Measurements from ENCODE around the gene ZSCAN12. TPM values are rescaled to one million over a fixed set of nuclear protein-coding genes. Genes with fewer than 3 reads are reported as not detected.
"Not testable (repeated sequence)": the region's sequence is repeated elsewhere in the genome, so short reads cannot be mapped to it uniquely, and the experiment has no call there.

Gene ZSCAN12
- 8.7 TPM for total RNA-seq (ENCODE audit: insufficient read depth, low replicate concordance)

DNA sequence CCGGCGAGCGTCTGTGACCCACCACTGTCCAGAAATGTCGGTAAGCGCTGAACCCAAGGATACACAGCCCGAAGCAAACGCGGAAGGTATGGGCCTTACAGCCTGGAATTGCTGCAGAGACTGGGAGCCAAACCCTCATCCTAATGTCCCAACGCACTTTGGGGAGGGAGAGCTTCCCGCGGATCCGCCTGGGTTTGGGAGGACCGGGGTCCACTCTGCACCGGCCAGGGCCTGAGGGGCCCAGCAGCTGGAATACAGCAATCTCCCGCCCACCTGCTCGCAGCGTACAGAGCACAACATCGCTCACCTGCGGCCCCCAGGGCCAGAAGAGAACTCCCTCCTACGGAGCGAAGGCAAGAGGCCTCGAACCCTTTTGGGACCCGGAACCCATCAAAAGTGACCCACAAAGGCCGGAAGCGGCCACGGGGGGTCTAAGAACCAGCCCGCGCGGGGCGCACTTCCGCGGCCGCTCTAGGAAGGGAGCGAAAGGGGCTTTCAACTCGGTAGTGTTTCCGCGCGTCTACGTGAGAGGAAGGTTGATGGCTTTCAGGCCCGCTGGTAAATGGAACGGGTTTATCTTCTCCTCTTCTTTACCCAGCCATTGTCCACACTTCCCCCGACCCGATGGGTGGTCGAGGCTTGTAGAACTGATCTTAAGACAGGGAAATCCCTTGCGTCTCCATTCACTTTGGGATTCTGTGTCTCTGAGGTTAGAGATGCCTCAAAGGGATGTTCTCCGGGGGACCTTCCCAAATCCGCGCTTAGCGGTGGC lies at the start of gene ZSCAN12:
TSS of gene ZSCAN12 (minus strand) at position 398 of the 772 bp plus-strand sequence. CDS start 1,342 bp downstream, outside the sequence.
- DNase-seq (ENCODE audit: low spot score), result peak; percentile 88

DNA sequence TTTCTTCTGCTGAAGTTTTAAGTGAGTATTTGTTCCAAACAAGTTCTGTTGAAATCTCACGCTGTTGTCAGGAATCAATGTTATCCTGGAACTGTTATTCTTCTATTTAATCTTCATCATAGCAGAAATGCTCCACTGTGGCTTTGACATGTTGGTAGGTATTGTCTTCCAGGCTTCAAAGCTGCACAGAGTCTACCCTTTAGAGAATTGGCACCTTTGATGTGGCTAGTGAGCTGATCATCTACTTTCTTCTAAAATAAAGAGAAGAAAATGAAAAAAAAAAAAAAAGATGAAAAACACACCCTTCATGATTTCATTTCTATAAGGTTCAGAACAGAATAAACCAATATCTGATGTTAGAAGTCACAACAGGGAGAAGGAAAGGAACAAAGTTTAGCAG lies 49.5 kb upstream of the ZSCAN12 start:
- DNase-seq (ENCODE audit: low spot score), result no peak

DNA sequence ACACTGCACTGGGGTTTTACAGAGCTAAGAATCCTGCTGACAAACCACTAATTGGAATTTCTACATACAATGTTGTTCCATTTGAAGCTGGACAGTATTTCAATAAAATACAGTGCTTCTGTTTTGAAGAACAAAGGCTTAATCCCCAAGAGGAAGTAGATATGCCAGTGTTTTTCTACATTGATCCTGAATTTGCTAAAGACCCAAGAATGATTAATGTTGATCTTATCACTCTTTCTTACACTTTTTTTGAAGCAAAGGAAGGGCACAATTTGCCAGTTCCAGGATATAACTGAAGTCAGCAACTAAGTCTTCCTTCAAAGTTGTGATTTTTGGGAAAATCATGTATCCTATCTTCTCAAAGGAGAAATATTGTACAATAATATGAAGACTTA lies 48.0 kb upstream of the ZSCAN12 start:
- DNase-seq (ENCODE audit: low spot score), result not testable (repeated sequence)

DNA sequence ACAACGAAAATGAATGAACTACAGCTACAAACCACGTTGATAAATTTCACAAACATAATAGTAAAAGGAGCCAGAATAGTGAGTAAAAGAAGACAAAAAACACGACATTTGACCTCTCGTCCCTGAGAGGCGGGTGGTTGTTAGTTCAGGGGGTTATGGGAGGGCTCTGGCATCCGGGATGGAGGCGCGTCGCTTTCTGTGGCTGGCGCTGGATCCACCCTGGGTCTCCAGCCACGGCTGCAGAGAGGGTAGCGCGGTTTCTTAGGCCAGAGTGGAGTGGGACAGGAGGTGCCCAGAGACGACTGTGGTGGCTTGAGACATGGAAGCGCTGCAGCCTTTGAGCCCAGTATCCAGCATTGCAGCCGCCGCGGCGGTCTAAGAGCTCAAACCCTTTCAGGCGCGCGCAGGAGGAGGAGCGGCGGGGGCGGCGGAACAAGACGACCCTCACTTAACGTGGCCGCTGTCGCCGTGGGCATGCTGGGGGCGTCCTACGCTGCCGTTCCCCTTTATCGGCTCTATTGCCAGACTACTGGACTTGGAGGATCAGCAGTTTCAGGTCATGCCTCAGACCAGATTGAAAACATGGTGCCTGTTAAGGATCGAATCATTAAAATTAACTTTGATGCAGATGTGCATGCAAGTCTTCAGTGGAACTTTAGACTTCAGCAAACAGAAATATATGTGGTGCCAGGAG lies 47.4 kb upstream of the ZSCAN12 start:
- DNase-seq (ENCODE audit: low spot score), result peak; percentile 21

DNA sequence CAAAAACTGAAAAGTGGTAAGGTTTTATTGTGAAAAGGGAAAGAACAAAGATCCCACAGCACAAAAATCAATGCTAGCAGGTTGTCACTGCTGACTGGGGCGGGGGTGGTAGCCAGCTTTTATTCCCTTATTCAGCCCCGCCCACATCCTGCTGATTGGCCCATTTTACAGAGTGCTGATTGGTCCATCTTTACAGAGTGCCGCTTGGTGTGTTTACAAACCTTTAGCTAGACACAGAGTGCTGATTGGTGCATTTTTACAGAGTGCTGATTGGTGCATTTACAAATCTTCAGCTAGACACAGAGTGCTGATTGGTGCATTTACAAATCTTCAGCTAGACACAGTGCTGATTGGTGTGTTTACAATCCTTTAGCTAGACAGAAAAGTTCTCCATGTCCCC lies 45.2 kb upstream of the ZSCAN12 start:
- not testable (repeated sequence) for DNase-seq (ENCODE audit: low spot score)

DNA sequence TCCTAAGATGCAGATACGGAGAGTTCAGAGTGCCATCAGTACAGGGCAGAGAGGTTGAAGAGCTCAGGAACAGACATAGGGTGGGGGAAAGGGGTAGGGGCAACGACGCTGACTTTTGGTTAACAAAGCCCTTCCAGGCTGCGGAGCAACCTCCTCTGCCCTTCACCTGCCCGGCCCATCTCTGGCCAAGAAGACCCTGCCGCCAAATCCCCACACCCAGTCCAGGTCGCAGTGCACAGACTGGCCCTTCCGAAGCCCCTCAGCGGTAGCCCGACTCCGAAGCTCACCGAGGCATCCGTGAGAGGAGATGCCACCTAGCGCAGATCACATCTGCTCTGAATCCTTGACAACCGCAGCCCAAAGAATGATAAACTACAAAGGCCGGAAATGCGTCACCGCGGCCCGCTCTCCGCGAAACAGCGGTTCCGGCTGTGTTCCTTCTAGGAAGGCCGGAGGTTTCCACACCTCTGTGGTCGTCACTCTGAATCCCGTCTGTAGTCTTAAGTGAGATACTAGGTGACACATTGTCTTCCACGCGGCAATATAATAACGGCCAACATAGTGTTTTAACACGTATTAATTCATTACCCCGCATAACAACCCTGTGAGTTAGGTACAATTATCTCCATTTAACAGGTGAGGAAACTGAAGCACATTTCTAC lies 43.7 kb upstream of the ZSCAN12 start, which contains the start of gene ZSCAN23:
TSS of gene ZSCAN23 (minus strand) at position 380 of the 662 bp plus-strand sequence. CDS start 7,225 bp downstream, outside the sequence.
- DNase-seq (ENCODE audit: low spot score), result peak; percentile 91

DNA sequence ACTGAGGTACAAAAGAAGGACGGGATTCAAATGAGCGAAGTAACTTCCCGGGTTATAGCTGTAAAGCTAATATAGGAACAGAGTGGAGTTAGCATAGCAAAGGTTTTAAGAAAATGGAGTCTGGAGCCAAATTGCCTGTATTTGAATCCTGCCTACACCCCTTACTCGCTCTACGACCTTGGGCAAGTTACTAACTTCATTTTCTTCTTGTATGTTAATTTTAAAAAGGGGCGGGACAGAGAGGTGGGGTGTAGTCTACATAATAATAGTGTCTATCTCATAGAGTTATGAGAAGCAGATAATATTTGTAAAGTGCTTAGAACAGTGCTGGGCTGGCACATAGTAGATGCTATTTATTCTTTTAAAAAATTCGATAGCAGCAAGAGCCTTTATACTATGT lies 43.0 kb upstream of the ZSCAN12 start:
- DNase-seq (ENCODE audit: low spot score), result no peak

DNA sequence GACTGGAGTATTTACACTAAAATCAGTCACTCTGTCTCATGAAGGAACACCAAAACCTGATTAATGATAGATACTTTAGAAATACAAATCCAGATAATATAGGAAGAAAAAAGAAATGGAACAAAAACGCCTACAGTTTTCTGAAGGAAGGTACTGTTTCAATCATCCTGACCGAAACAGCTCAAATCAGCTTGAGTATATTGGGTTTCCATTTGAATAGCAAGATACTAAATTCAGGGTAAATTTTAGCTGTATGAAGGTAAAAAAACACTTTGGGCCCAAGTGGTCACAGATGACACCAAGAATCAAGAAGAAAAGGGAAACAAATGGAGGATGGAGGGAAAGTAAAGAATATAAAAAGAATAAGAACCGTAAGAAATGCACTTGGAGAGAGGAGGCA lies 36.9 kb upstream of the ZSCAN12 start:
- DNase-seq (ENCODE audit: low spot score), result no peak

DNA sequence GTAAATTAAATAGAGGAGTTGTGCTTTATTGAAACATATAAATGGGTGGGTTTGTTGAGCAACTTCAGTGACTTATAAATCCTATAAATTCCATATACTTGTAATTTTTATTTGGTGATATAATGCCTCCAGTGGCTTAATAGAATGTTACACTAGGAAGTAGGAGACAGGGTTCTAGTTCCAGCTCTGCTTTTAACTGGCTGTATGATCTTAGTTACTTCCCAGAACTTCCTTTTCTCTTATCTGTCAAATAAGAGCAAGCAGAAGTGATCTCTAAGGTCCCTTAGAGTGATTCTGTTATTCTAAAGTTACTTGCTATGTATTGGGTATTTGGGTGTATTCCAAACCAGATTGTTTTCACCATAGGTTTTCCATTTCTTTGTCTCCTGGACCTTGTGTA lies 33.6 kb upstream of the ZSCAN12 start:
- no peak for DNase-seq (ENCODE audit: low spot score)

DNA sequence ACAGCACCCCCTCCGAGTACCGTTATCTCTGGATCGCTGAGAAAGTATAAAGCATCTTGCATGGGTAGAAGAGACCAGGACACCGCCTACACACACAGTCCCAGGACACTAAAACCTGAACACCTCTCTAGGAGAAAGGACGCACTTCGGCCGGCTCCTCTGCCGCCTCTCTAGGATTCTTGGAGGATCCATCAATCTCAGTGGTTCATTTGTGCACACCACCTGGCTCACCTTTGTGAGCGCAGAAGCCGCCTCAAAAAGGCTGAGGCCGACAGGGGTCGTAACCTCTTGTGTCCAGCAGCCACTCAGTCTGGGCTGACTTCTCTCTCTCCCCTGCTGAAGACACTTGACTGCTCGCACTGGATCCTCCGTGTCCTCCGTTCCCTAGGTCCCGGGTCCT lies 30.2 kb upstream of the ZSCAN12 start:
- DNase-seq (ENCODE audit: low spot score), result no peak

DNA sequence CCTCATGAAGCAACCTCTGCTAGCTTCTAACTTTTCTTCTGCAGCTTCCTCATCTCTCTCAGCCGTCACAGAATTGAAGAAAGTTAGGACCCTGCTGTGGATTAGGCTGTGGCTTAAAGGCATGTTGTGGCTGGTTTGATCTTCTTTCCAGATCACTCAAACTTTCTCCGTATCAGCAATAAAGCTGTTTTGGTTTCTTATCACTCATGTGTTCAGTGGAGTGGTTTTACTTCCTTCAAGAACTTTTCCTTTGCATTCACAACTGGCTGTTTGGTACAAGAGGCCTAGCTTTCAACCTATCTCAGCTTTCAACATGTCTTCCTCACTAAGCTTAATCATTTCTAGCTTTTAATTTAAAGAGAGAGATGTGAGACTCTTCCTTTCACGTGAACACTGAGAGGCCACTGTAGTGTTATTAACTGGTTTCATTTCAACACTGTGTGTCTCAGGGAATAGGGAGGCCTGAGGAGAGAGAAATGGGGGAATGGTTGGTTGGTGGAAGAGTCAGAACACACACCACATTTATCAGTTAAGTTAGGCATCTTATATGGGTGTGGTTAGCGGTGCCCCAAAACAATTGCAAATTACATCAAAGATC lies 26.5 kb upstream of the ZSCAN12 start:
- DNase-seq (ENCODE audit: low spot score), result no peak

DNA sequence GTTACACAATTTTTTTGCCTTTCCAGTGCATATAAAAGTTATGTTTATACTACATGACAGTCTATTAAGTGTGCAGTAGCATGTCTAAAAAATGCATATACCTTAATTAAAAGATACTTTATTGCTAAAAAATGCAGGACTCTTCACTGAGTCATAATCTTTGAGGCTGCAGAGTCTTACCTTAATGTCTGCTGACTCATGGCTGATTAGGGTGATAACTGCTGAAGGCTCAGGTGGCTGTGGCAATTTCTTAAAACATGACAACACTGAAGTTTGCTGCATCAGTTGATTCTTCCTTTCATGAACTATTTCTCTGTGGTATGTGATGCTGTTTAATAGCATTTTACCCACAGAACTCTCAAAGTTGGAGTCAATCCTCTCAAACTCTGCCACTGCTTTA lies 24.6 kb upstream of the ZSCAN12 start:
- DNase-seq (ENCODE audit: low spot score), result no peak

DNA sequence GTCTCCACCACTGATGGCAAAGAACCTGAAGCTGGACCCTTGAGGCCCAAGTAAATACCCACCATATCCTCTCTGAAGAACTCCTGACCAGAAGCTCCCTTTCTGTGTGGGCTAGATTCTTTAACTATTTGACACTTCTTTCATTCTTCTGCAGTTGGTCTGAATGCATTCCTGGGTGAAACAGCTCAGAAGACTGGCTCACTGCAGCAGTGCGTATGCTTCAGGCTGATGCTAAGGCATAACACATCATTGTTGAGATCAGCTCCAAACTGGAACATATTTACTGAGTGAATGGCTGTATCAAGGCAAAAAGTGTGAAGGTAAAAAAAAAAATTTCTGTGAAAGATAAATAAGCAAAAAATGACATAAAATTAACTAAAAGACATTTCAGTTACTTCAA lies 24.0 kb upstream of the ZSCAN12 start:
- DNase-seq (ENCODE audit: low spot score), result no peak

DNA sequence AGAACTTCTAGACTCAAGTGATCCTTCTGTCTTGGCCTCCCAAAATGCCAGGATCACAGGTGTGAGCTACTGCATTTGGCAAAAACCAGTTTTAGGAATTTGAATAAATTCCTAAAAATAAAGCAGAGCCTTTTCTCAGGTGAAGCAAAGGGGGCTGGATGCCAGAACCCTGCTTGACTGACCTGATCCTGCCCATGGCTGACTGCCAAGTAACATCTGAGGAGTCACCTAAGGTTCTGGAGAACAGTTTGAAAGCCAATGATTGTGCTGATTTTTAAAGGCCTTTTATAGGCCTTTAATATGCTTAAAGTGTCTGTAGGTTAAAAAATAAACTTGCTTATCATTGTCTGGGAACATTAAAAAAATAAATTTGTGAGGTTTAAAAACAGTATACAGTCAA lies 14.1 kb upstream of the ZSCAN12 start:
- no peak for DNase-seq (ENCODE audit: low spot score)

DNA sequence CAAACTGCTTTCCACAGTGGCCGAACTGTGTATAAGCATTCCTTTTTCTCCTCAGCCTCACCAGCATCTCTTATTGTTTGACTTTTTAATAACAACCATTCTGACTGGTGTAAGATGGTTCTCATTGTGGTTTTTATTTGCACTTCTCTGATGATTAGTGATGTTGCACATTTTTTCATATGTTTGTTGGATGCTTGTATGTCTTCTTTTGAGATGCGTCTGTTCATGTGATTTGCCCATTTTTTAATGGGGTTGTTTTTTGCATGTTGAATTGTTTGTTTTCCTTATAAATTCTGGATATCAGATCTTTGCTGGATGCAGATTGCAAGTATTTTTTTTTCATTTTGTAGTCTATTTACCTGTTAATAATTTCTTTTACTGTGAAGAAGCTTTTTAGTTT lies 11.2 kb upstream of the ZSCAN12 start:
- no peak for DNase-seq (ENCODE audit: low spot score)

DNA sequence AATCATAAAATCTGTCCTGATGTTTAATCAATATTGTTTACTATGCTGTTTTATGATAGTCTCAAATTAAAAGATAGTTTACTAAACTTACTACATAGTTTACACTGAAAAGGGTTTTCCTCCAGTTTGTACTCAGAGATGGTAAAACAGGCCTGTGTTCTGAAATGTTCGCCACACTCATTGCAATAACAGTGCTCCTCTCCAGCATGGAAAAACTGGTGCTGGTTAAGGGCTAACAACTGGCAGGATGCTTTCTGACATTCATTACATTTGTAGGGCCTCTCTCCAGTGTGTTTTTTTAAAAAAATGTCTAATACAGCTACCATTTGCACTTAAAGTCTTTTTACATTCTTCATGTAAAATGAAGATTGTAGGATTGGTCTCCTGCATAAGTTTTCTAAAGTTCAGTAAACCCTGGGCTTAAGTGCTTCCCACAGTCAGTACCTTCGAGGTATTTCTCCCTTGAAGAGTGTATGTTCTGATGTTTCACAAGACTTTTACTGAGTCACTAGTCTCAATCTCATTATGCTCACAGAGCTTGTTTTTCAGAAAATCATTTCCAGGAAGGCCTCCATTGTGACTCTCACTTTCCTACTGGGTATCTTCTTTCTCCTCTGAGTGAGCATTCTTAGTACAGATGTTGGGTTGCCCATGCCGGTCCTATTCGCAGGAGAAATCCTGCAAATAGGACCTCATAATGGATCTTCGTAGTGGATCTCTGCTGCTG lies 8.7 kb upstream of the ZSCAN12 start:
- DNase-seq (ENCODE audit: low spot score), result no peak

DNA sequence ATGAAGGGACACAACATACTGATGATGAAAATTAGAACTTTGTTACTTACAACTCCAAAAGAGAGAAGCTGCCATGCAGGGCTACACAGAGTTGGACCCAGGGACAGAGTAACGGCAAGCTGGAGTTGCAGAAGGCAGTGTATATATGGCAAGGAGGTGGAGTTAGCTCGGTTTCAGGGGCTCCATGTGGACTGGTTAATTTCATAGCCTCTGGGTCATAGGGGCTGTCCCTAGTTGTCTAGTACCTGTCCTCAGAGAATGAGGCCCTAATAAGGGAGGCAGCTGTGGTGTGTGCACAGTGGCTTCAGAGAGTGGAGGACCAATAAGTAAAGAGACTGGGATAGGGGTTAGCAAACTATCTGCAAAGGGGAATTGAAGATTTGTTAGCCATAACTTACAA lies 7.9 kb upstream of the ZSCAN12 start:
- no peak for DNase-seq (ENCODE audit: low spot score)

DNA sequence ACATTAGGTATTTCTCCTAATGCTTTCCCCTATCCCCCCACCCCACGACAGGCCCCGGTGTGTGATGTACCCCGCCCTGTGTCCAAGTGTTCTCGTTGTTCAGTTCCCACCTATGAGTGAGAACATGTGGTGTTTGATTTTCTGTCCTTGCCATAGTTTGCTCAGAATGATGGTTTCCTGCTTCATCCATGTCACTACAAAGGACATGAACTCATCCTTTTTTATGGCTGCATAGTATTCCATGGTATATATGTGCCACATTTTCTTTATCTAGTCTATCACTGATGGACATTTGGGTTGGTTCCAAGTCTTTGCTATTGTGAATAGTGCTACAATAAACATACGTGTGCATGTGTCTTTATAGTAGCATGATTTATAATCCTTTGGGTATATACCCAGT lies 4.4 kb upstream of the ZSCAN12 start:
- not testable (repeated sequence) for DNase-seq (ENCODE audit: low spot score)

DNA sequence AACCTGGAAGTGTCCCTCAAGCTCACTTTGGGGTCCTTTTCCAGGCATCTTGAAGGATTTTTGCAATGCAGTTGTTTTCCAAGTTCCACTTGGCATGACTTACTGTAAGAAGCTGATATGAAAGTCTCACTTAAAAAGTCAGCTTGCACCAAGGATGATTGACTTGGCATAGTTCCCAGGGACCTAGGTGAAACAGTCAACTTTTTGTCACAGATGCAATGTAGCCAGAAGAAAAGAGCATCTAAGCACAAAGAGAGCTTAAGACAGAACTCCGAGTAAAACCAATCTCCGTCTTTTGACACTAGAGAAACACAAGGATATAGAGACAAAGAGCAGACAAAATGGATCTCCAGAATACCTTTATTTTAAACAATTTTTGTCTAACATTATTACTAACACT lies 2.6 kb upstream of the ZSCAN12 start:
- DNase-seq (ENCODE audit: low spot score), result no peak

DNA sequence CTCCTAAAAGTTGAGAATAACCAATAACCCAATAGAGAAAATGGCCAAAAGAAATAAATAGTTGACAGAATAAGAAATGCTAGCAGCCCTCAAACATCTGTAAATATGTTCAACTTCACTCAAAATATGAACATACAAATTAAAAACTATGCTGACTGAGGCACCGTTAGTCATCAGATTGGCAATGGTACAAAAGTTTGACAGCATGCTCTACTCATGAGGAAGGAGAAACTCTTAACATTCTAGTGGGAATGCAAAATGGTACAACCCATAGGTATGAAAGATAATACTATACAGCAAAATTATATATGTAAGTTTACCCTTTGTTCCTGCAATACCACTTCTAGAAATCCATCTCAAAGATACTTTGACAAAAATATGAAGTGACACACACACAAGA lies 1.6 kb upstream of the ZSCAN12 start:
- DNase-seq (ENCODE audit: low spot score), result no peak

DNA sequence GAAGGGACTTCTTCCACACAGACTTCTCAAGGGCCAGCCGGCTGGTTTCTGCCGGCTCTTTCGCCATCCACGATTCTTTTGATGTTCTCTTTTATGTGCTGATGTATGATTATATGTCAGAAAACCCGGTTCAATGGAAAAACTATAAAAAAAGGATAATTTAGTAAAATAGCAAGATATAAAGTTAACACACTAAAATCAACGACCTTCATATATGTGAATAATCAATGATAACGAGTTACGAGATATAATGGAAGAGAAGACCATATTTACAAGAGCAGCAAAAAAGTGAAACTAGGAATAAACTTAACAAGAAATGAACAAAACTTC lies 540 bp upstream of the ZSCAN12 start:
- no peak for DNase-seq (ENCODE audit: low spot score)

DNA sequence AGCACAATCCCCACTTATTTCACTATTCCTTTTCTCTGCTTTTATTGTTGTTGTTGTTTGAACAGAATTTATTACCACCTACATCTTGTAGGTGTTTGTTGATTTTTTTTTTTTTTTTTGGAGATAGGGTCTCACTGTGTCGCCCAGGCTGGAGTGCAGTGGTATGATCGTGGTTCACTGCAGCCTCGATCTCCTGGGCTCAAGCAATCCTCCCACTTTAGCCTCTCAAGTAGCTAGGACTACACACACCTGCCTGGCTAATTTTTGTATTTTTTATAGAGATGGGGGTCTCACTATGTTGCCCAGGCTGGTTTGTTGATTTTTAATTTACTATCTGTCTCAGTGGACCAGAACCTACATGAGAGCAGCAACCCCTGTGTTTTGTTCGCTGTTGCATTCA lies 3.6 kb downstream of the ZSCAN12 start:
- no peak for DNase-seq (ENCODE audit: low spot score)

Measured in umbilical cord (tissue), 2 donors.